Measurements from ENCODE around the gene RAD21L1.

DNA sequence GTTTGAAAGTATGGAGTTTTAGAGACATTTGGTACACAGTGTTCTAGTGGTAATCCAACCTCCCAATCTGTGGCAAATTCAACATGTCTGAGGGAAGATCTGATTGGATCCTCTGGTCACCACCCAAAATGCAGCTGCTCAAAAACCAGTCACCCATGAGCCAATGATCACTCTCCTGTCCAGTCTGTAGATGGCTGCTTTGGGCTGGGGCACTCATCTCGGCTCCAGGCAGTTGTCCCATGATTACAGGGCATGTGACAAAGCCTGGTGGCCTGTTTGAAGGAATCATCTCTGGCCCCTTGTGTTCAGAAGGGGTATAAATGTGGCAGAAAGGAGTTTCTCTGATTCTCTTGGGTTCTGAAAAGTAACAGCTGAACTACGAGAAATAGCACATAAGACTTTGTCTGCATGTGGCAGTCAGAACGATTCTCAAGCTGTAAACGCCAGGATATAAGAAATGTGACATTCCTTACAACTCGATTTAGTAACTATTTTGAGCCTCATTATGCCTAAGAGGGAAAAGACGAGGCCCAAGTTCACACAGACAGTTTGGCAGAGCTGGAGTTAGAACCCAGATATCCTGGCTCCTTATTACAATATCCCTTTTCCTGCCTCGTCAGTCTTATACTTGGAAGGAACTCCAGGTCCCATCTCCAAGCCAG, 26.5 kb upstream of the RAD21L1 start:
- TF ChIP-seq, protein P1, sequence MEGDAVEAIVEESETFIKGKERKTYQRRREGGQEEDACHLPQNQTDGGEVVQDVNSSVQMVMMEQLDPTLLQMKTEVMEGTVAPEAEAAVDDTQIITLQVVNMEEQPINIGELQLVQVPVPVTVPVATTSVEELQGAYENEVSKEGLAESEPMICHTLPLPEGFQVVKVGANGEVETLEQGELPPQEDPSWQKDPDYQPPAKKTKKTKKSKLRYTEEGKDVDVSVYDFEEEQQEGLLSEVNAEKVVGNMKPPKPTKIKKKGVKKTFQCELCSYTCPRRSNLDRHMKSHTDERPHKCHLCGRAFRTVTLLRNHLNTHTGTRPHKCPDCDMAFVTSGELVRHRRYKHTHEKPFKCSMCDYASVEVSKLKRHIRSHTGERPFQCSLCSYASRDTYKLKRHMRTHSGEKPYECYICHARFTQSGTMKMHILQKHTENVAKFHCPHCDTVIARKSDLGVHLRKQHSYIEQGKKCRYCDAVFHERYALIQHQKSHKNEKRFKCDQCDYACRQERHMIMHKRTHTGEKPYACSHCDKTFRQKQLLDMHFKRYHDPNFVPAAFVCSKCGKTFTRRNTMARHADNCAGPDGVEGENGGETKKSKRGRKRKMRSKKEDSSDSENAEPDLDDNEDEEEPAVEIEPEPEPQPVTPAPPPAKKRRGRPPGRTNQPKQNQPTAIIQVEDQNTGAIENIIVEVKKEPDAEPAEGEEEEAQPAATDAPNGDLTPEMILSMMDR (conservative IDR thresholded peaks at IDR 0.05 in 1 of 2, IDR thresholded peaks at IDR 0.05 in 1 of 2; ENCODE audit: extremely low read depth in 1 of 2, insufficient read depth in 1 of 2, low read depth in 1 of 2, low read length in 2 of 2): no peak
- no peak for TF ChIP-seq EZH2 (IDR thresholded peaks at IDR 0.05; ENCODE audit: borderline replicate concordance, low read length)

Data from mammary epithelial cell (primary cell).